ENCODE measurements around the gene C17orf75. TPM values are rescaled to one million over a fixed set of nuclear protein-coding genes. Genes with fewer than 3 reads are reported as not detected.

The C17orf75 gene
- total and polyA plus RNA-seq, 2 of the 8 experiments (the other 6 are each of a cell fraction or from before 2014, with no cell fraction given) = 15.8 to 42.6 TPM

DNA sequence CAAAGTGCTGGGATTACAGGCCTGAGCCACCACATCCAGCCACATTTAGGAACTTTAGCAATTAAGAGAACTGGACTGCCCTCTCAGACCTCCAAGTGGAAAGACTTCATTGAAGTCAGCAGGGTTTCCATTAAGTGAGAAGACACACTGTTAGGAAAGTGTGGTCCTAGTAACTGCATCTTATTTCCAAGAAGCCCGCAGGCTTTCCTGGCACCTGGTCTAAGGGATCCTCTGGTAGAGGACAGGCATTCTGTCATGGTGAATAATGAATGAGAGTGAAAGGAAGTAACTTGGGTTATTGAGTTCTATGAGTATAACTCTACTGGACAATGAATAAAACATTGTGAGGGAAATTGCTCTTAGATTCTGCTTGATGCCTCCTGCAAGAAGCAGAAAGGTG, 14.1 kb downstream of the C17orf75 start (continued):
- no peak for TF ChIP-seq SUZ12 (IDR thresholded peaks at IDR 0.05; ENCODE audit: low read length)
